Right cardiac atrium (tissue), 5 donors: ENCODE measurements around the gene HAPLN3. TPM values are rescaled to one million over a fixed set of nuclear protein-coding genes. Genes with fewer than 3 reads are reported as not detected.

ENCODE experiments used
- ATAC-seq, 2 donors: fragments of 200-7000 bp; cut with Tn5 transposase; one replicate each; pipeline versions ENCODE4 v1.8.0 to v1.9.1; 2020; ENCODE audit warnings: moderate library complexity in 2 of 2, mild to moderate bottlenecking in 1 of 2
- DNase-seq, 3 donors: peaks; one replicate each; pipeline ENCODE4 v3.0.0-alpha.2; 2020
- H3K27ac ChIP-seq: one replicate; pipeline ENCODE4 v1.5.1; 2013; ENCODE audit warnings: mild to moderate bottlenecking, low read length, control low read depth, moderate library complexity
- H3K27me3 ChIP-seq: one replicate; pipeline ENCODE4 v1.6.1; 2013; ENCODE audit not compliant: control insufficient read depth, insufficient read depth
- H3K4me1 ChIP-seq: one replicate; pipeline ENCODE4 v1.6.1; 2013; ENCODE audit warnings: low read length; ENCODE audit not compliant: control insufficient read depth, insufficient read depth
- H3K4me3 ChIP-seq: one replicate; pipeline ENCODE4 v1.5.1; 2013; ENCODE audit warnings: low read length, control low read depth
- H3K9me3 ChIP-seq: one replicate; pipeline ENCODE4 v1.6.1; 2013; ENCODE audit warnings: low read length; ENCODE audit not compliant: control insufficient read depth
- WGBS: extraction: QIAGEN DNeasy Blood & Tissue Kit; methylation state at CpG from one replicate; pipeline ENCODE4 v1.1.7; 2013; 5-methylcytosine and 5-hydroxymethylcytosine counted together
- intact Hi-C, 4 donors: fragments of 100-400 bp; cut with DNase I; formaldehyde crosslinking; loops; one replicate each; pipeline versions ENCODE4 v1.11.0 to v1.14.0; 2022 to 2023
- polyA plus RNA-seq: library from polyadenylated mRNA; stranded (reverse); fragments of 200-250 nt; gene quantifications from one replicate; pipeline ENCODE4 v1.2.3, GENCODE V29; 2013
- total RNA-seq, 4 donors: library from RNA; stranded (reverse); fragmentation: NEBNext Ultra II Directional; extraction: Animal tissue kit (Norgen Biotek cat#: 25700); gene quantifications; one replicate each; pipeline ENCODE4 v1.2.1, GENCODE V29; 2021
- donor health status: healthy with polysubstance abuse.
- donor health status: DM: no; HTN: yes; CAD: no.
- donor health status: DM: no; HTN: no; CAD: no.
- donor health status: DM: no; HTN: yes; CAD: no; lungs with severe emphysema.
- donor health status: DM: yes; HTN: yes; CAD: no.

The HAPLN3 gene
- total and polyA plus RNA-seq, 5 donors, result 1.6 to 2.8 (median 2.0) TPM

DNA sequence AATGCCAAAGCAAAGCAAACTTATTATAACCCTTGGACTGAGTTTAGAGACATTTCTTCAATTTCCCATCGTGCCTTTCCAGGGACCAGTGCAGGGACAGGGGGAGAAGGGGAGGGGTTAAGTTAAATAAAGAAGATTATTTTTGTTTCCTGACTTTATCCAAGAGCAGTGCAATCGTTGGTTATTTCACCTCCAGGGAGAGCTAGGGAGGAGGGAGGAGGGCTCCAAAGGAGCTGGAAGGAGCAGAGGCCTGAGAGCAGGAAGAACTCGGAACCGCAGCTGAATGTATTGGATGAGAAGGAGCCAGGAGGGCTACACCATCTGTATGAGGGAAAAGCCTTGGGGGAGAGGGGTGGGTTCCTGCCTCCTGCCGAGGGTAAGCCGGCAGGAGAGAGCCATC is 20.7 kb downstream of the HAPLN3 start:
- ATAC-seq (no peak), DNase-seq (no peak)
- Histone ChIP-seq H3K4me3 (no peak overlapping the region), H3K27me3 (no peaks in the 10 kb centered on the region), H3K4me1 (no peaks in the 10 kb centered on the region), H3K9me3 (no peaks in the 10 kb centered on the region), H3K27ac (no peak overlapping the region)
- WGBS, result 20% methylated on average over 6 of the region's 6 CpGs
- intact Hi-C loops, result no loop called here

DNA sequence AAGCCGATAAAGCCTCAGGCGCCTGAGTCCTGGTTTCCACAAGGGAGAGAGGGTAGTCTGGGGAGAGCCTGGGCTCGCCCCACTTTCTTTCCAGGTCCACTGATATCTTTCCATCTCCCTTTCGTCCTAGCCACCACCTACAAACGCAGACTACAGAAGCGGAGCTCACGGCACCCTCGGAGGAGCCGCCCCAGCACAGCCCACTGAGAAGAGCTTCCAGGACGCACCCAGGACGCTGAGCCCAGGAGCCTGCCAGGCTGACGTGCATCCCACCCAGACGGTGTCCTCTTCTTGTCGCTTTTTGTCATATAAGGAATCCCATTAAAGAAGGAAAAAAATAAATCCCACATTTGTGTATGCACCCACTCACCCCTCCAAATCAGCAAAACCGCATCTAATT is 21.1 kb downstream of the HAPLN3 start:
- Histone ChIP-seq H3K4me3 (no peak overlapping the region), H3K9me3 (no peaks in the 10 kb centered on the region), H3K27ac (no peak overlapping the region), H3K4me1 (no peaks in the 10 kb centered on the region), H3K27me3 (no peaks in the 10 kb centered on the region)
- DNase-seq (no peak), ATAC-seq (no peak)
- intact Hi-C loops, result no loop called here
- 71% methylated on average over 15 of the region's 15 CpGs for WGBS

DNA sequence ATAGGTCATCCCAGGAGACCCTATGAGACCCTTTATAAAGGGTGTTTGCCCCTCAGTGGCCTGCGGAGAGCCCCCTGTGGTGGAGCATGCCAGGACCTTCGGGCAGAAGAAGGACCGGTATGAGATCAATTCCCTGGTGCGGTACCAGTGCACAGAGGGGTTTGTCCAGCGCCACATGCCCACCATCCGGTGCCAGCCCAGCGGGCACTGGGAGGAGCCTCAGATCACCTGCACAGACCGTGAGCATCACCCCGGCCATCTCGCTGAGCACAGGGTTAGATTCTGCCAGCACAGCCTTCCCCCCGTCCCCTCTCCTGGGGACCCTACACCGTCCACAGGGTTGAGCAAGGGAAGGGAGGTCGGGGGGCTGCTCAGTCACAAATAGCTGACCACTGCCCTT is 21.6 kb downstream of the HAPLN3 start:
- WGBS, result 88% methylated on average over 13 of the region's 13 CpGs
- Histone ChIP-seq H3K27ac (no peak overlapping the region), H3K27me3 (no peaks in the 10 kb centered on the region), H3K9me3 (no peaks in the 10 kb centered on the region), H3K4me3 (no peak overlapping the region), H3K4me1 (no peaks in the 10 kb centered on the region)
- no peak for DNase-seq
- intact Hi-C loops, result no loop called here
- ATAC-seq, result no peak

DNA sequence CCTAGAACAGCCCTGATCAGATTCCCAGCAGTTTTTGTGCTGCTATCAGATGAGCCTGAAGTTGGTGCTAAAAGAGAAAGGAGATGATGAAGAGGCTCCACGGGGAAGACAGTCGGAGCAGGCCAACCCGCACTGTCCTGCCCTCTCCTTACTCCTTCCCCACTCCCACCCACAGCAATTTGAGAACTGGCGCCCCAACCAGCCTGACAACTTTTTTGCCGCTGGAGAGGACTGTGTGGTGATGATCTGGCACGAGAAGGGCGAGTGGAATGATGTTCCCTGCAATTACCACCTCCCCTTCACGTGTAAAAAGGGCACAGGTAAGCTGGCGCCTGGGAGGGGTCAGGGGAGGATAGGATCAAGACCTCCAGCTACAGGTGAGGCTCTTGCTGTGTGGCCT is 22.6 kb downstream of the HAPLN3 start:
- WGBS, result 82% methylated on average over 9 of the region's 9 CpGs
- intact Hi-C loops, result no loop called here
- Histone ChIP-seq H3K27me3 (no peaks in the 10 kb centered on the region), H3K4me3 (no peak overlapping the region), H3K4me1 (no peaks in the 10 kb centered on the region), H3K27ac (no peak overlapping the region), H3K9me3 (no peaks in the 10 kb centered on the region)
- DNase-seq, result no peak
- no peak for ATAC-seq

DNA sequence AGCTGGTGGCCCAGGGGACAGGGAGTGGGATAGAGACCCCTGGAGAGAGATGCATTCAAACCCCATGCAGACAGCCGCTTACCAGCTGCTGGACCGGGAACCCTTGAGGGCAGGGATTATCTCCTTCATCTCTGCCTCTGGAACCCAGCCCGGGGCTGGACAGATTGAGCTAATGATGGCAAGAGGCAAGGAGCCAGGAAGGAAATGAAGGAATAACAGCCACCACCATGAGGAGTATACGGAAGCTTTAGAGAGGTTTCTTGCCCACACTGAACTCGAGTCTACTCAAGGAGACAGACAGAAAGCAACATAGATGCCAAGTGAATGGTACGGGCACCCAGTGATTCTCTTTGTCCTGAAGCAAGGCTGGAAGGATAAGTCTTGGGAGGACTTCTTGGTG is 23.2 kb downstream of the HAPLN3 start:
- intact Hi-C loops, result no loop called here
- Histone ChIP-seq H3K4me1 (no peaks in the 10 kb centered on the region), H3K27ac (no peak overlapping the region), H3K4me3 (no peak overlapping the region), H3K27me3 (no peaks in the 10 kb centered on the region), H3K9me3 (no peaks in the 10 kb centered on the region)
- no peak for ATAC-seq
- WGBS, result 57% methylated on average over 6 of the region's 6 CpGs
- no peak for DNase-seq

DNA sequence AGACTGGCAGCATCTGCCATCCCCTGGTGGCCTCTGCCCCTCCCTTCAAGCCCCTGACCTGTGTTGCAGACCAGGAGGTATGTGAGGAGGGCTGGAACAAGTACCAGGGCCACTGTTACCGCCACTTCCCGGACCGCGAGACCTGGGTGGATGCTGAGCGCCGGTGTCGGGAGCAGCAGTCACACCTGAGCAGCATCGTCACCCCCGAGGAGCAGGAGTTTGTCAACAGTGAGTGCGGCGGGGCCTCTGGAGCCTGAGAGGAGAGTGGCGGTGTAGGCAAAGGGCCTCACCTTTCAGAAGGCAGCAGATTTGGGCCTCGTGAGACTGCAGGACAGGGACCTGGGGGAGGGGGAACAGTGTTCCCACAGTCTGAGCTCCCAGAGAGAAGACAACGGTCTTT is 24.0 kb downstream of the HAPLN3 start:
- no peaks in the 10 kb centered on the region for H3K4me1 ChIP-seq
- intact Hi-C loops, result no loop called here
- ATAC-seq (no peak), DNase-seq (no peak)
- WGBS, result 81% methylated on average over 14 of the region's 14 CpGs
- no peak overlapping the region for H3K4me3 ChIP-seq
- no peaks in the 10 kb centered on the region for H3K9me3 ChIP-seq
- H3K27ac ChIP-seq, result no peak overlapping the region
- H3K27me3 ChIP-seq, result no peaks in the 10 kb centered on the region

DNA sequence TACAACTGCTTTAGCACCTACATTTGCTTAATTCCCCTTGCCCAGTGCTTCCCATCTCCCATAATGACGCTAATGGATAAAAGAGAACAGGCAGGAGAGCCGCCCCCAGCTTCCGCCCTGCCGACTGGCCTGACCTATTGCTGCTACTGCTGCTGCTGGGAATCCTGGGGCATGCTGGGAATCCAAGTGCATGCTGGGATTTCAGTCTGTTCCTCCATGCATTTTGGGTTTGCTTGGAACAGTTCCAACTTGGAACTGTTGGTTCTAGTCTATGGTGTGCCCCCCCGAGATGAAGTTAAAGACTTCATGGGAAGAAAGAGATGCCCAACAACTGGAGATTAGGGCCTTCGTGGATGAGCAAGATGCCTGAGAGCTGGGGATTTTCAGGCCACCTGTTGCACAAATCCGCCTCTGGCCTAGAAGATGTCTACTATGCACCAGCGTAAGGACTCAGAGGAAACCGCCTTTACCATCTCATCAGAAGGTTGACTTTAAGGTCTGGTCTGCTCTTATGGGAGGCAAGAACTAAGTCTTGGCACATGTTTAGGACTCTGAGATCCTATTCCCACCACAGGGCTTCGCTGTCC is 29.0 kb downstream of the HAPLN3 start:
- no peak for DNase-seq
- H3K27ac ChIP-seq, result no peak overlapping the region
- no peak for ATAC-seq
- intact Hi-C loops, result no loop called here
- H3K9me3 ChIP-seq, result no peaks in the 10 kb centered on the region
- no peaks in the 10 kb centered on the region for H3K27me3 ChIP-seq
- 90% methylated on average over 10 of the region's 10 CpGs for WGBS
- no peaks in the 10 kb centered on the region for H3K4me1 ChIP-seq
- H3K4me3 ChIP-seq, result no peak overlapping the region

DNA sequence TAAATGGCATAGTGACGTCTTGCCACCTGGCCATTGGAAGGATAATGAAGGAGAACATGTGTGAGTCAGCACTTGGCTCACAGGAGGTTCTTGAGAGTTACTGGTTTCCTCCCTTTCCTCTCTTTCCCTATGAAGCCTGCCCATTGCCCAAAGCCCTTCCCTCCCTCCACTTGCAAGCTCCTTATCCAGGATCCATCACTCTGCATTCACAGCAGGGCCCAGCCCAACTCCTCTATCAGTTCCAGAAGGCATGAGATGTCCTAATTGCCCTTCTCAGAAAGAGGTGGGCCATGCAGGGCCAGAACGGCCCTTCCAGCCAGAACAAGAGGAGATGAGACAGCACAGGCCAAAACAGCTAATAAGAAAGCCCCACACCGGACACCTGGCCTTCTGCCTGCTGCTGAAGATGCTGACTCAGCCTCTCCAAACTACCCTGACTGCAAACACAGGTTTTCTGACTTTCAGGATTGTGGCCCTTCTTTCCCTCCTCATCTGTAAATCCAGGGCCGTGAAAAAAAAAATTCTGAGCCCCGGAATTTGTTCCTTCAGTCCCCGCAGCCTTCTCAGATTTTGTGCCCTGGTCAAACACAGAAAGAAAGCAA is 29.7 kb downstream of the HAPLN3 start:
- no peak for ATAC-seq
- Histone ChIP-seq H3K27me3 (no peaks in the 10 kb centered on the region), H3K4me3 (no peak overlapping the region), H3K27ac (no peak overlapping the region), H3K9me3 (no peaks in the 10 kb centered on the region), H3K4me1 (no peaks in the 10 kb centered on the region)
- DNase-seq, result no peak
- WGBS, result 75% methylated on average over 6 of the region's 6 CpGs
- intact Hi-C loops, result no loop called here

DNA sequence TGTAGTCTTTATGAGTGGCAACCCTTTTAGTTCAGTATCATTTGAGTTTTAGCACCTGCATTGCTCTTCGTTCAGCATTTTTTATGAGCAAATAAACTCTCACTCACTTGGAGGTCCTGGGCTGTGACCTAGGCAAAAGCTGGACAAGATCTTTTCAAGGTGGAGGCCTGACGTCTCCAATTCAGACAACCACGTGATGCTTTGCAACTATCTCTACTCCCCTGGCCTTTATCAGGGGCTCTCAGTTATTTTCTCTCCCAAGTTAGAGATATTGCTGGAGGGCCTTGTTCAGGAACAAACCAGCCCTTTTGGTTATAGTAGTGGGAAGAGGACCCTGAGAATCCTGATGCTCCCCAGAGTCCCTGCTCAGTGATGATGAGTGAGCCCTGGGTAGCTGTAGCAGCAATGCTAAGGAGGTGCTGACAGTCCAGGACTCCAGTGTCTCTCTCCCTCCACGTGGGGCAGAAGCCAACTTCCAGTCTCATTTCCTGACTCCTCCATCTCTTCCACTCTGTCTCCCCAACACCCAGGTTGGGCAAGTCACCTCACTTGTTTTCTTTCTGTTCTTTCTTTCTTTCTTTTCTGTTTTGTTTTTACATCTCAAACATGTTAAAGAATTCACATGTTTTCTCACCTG is 30.4 kb downstream of the HAPLN3 start:
- WGBS, result 41% methylated on average over 4 of the region's 4 CpGs
- Histone ChIP-seq H3K4me1 (no peaks in the 10 kb centered on the region), H3K4me3 (no peak overlapping the region), H3K27me3 (no peaks in the 10 kb centered on the region), H3K9me3 (no peaks in the 10 kb centered on the region), H3K27ac (no peak overlapping the region)
- ATAC-seq (no peak), DNase-seq (no peak)
- intact Hi-C loops, result no loop called here

DNA sequence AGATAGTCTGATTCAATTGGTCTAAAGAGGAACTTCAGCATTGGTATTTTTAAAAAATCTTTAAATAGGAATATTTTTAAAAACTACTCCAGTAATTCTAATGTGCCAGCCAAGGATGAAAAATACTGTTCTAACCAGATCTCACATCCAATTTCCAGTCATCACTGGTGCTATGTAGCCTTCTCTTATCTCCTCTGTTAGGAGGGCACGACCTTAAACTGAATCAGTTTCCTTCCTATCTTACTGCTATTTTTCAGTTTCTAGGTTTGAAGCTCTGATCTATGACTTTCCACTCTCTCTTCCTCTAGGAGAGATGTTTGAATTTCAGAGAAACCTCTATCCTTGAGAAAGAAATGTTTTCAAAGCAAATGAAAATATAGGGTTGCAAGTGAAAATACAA is 31.9 kb downstream of the HAPLN3 start:
- WGBS, result 54% methylated on average over 1 of the region's 1 CpG
- Histone ChIP-seq H3K27me3 (no peaks in the 10 kb centered on the region), H3K4me1 (no peaks in the 10 kb centered on the region), H3K27ac (no peak overlapping the region), H3K9me3 (no peaks in the 10 kb centered on the region), H3K4me3 (no peak overlapping the region)
- intact Hi-C loops, result no loop called here
- DNase-seq, result no peak
- no peak for ATAC-seq

DNA sequence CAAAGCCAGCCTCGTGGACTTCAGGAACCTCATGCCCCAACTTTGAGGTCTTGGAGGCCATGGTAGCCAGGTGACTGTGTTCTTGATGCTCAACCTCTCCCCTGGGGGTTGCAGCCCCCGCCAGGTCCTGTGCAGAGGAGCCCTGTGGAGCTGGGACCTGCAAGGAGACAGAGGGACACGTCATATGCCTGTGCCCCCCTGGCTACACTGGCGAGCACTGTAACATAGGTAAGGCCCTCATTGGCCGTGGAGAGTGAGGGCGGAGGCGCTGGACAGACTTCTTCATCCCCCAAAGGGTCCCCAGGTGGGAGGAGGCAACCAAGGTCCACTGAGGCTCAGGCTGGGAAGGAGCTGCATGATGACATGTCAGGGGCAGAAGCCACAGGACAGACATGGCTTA is 35.1 kb downstream of the HAPLN3 start:
- H3K4me1 ChIP-seq, result no peaks in the 10 kb centered on the region
- intact Hi-C loops, result no loop called here
- WGBS, result 76% methylated on average over 7 of the region's 7 CpGs
- no peak overlapping the region for H3K27ac ChIP-seq
- ATAC-seq, result no peak
- no peak overlapping the region for H3K4me3 ChIP-seq
- no peaks in the 10 kb centered on the region for H3K9me3 ChIP-seq
- no peaks in the 10 kb centered on the region for H3K27me3 ChIP-seq
- DNase-seq, result no peak
